HL-60 (cell line): ENCODE measurements around the gene IPPK.

Experiments
- POLR2AphosphoS5 ChIP-seq: IDR thresholded peaks from 2 replicates; pipeline ENCODE4 v1.6.1; 2012; ENCODE audit warnings: low read depth
- TF ChIP-seq, protein P1 (sequence below): IDR thresholded peaks from one replicate; pipeline ENCODE4 v1.5.1; 2011; ENCODE audit warnings: low read length, control low read depth, inconsistent platforms; ENCODE audit not compliant: insufficient read depth
- TF ChIP-seq, protein P2 (sequence below): IDR thresholded peaks from 2 replicates; pipeline ENCODE4 v1.6.1; 2012; ENCODE audit warnings: low read depth; ENCODE audit not compliant: insufficient replicate concordance

DNA sequence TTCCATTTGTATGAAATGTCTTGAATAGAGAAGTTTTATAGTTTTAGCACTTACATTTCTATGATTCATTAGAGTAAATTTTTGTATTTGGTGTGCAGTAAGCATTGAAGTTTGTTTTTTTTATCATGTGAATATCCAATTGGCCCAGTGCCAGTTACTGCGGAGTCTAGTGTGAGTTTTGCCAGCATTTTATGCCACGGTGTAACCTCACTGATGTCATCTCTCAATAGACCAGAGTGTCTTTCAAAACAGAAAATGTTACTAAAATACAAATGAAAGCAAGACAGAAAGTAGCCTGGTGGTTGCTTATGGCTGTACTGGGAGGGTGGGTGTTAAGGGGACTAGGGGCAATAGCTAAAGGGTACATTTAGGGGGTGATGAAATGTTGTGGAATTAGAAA is 62.8 kb downstream of the IPPK start:
- TF ChIP-seq, protein P1, sequence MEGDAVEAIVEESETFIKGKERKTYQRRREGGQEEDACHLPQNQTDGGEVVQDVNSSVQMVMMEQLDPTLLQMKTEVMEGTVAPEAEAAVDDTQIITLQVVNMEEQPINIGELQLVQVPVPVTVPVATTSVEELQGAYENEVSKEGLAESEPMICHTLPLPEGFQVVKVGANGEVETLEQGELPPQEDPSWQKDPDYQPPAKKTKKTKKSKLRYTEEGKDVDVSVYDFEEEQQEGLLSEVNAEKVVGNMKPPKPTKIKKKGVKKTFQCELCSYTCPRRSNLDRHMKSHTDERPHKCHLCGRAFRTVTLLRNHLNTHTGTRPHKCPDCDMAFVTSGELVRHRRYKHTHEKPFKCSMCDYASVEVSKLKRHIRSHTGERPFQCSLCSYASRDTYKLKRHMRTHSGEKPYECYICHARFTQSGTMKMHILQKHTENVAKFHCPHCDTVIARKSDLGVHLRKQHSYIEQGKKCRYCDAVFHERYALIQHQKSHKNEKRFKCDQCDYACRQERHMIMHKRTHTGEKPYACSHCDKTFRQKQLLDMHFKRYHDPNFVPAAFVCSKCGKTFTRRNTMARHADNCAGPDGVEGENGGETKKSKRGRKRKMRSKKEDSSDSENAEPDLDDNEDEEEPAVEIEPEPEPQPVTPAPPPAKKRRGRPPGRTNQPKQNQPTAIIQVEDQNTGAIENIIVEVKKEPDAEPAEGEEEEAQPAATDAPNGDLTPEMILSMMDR = no peak
- TF ChIP-seq POLR2AphosphoS5 = no peak
- TF ChIP-seq, protein P2, sequence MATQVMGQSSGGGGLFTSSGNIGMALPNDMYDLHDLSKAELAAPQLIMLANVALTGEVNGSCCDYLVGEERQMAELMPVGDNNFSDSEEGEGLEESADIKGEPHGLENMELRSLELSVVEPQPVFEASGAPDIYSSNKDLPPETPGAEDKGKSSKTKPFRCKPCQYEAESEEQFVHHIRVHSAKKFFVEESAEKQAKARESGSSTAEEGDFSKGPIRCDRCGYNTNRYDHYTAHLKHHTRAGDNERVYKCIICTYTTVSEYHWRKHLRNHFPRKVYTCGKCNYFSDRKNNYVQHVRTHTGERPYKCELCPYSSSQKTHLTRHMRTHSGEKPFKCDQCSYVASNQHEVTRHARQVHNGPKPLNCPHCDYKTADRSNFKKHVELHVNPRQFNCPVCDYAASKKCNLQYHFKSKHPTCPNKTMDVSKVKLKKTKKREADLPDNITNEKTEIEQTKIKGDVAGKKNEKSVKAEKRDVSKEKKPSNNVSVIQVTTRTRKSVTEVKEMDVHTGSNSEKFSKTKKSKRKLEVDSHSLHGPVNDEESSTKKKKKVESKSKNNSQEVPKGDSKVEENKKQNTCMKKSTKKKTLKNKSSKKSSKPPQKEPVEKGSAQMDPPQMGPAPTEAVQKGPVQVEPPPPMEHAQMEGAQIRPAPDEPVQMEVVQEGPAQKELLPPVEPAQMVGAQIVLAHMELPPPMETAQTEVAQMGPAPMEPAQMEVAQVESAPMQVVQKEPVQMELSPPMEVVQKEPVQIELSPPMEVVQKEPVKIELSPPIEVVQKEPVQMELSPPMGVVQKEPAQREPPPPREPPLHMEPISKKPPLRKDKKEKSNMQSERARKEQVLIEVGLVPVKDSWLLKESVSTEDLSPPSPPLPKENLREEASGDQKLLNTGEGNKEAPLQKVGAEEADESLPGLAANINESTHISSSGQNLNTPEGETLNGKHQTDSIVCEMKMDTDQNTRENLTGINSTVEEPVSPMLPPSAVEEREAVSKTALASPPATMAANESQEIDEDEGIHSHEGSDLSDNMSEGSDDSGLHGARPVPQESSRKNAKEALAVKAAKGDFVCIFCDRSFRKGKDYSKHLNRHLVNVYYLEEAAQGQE = no peak
